ENCODE results near the gene DOK7.
A peak's percentile ranks its signal among the peaks of the same experiment; 100 is the strongest.

Gene DOK7

DNA sequence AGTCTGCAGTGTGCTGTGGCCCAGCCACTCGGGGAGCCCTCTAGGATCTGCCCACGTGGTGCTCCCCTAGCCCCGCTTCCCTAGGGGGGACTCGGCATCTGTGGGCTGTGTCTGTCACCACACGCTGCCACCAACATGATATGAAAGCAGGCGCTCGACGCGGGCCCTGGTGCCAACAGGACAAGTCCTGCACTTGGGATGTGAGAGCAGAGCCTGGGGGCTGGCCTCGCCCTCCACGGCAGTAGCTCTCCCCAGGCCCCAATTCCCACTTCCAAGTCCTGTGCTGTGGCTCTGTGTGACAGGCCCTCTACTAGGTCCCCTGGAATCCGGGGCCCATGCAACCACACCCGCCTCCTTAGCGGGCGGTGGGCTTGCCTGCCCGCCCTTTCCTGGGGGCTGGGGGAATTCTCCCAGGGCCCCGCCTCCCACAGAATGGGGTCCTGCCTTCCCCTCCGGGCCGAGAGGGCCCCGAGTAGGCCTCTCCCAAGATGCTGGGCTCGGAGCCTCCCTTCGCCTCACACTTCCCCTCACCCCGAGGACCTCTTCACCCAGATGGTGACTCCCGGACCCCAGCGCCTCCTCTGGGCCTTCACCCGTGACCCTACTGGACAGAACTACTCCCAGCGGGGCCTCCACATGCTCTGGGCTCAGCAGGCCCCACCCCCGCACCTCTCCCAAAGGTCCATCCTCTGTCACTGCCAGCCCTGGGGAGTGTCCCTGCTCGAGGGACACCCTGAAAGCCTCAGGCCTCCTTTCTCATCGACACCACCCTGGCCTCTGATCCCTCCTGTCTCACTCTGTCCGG lies 57.9 kb downstream of the DOK7 start:
- DNase-seq (ENCODE audit: low read depth in 3 of 3): no peak

DNA sequence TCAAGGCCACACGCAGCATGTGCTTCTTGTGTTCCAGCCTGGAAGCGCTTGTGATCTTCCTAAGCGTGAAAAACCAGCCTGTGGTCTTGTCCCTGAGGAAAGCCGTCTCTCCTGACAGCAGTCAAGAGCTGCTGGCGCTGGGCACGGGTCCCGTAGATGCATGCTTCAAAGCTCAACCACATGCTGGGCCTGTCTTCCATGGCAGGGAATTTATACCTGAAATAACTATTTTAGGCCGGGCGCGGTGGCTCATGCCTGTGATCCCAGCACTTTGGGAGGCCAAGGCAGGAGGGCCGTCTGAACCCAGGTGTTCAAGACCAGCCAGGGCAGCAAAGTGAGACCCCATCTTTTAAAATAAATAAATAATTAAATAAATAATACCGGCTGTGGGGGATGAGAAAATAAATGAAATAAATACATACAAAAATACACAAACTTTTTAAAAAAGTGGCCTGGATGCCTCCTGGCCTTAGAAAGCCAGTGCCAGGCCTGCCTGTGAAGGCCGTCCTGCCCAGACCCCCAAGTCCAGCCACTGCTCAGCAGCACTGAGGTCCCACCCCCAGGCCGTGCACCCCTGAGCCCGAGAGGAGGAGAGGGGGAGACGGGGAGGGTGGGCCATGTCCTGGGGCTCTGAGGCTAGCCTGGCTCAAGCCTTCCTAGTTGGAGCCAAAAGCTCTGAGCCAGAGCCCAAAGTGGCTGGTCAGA lies 58.7 kb downstream of the DOK7 start:
- no peak for DNase-seq (ENCODE audit: low read depth in 3 of 3)

DNA sequence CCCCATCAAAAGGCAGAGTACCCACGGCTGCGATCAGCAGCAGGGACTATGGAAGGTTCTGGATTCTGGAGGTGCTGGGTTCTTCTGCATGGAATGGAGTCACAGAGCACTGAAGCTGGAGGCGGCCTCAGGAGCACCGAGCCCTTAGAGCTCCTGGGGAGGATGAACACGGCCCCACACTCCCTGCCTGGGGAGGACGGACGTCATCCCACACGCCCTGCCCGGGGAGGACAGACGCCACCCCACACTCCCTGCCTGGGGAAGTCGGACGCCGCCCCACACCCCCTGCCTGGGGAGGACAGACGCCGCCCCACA lies 59.2 kb downstream of the DOK7 start:
- no peak for DNase-seq (ENCODE audit: low read depth in 3 of 3)

DNA sequence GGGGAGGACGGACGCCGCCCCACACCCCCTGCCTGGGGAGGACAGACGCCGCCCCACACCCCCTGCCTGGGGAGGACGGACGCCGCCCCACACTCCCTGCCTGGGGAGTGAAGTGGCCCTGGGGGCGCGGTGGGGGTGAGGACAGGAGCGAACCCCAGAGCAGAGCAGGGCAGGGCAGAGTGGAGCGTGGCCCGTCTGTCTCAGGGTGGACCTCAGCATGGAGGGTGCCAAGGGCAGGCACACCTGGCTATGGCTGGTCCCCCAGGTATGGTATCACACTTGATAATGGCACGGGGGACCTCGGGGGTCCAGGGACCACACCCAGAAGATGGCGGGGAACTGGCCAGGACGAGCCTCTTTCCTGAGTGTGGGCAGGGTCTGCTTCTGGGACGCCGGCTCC lies 59.5 kb downstream of the DOK7 start:
- DNase-seq (ENCODE audit: low read depth in 3 of 3): no peak

DNA sequence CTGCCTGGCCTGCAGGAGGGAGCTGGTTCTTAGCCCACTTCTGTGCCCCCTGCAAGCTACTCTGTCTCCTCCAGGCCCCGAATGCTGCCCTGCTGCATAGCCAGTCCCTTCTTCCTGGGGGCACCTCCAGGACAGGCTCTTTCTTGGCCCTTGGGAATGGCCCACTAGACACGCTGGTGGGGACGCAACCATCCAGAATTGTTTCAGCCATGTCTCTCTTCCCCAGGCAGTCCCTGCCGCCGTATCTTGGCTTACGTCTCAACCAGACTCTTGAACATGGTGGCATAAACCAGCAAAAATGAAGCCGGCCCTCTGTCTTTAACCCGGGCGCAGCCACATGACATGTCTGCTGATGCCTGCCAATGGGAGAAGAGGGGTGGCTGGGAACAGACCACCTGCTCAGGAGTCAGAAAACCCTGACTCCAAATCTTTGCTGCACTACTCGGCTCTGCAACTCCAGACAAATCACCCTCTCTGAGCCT lies 60.1 kb downstream of the DOK7 start:
- no peak for DNase-seq (ENCODE audit: low read depth in 3 of 3)

DNA sequence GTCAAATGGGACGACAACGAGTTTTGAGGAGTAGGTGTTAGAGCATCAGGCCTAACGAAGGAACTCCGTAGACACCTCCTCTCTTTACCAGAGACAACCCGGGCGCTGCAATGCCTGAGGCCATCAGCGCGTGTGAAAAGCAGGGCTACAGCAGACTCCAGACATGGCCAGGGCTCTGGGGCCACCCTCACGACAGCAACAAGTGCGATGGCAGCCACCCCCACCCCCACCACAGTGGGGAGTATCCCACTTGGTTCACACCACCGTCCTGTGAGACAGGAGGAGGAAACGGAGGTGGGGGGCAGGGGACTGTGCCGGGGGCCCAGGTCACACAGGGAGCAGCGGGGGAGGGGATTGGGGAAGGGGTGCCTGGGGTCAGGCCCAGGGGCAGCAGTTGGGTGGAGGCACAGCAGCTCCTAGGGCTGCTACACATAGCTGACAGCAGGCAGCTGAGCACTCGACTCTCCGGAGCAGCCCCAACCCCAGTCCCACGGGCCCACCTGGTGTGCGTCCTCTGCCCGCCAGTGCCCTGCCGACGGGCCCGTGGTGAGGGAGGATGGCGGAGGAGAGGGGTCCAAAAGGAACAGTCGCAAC lies 60.6 kb downstream of the DOK7 start:
- no peak for DNase-seq (ENCODE audit: low read depth in 3 of 3)

DNA sequence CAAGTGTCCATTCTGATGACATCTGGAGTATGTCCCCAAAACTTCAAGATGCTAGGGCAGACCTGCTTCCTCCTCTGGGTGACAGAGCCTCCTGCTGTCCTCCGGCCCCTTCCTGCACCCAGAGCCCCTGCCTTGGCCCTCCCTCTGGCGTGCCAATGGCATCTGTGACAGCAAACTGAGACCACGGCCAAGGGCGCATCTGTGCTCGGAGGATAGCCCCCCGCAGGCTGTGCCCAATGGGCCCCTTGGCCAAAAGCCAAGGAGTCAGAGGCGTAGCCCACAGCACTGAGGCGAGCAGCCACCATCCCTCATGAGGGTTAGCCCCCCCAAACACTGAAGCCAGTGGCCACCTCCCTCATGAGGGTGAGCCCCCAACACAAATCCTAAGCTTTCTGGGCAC lies 61.2 kb downstream of the DOK7 start:
- DNase-seq (ENCODE audit: low read depth in 3 of 3): no peak

DNA sequence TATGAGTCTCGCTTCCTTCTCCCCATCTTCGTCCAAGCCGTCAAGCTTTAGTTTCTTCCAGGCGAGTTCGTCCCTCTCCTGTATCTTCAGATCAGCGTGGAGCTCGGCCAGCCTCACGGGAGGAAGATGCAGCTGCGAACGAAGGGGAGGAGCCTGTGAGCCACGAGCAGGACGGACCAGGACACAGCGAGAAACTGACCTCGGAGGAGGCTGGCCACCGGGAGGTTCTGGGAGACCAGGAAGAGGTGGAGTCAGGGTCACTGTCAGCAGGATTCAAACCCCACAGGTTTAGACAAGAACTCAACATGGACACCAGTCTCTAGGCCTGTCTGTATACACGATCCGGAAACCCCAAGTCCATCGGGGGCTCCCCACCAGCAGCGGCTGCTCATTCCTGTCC lies 61.8 kb downstream of the DOK7 start:
- no peak for DNase-seq (ENCODE audit: low read depth in 3 of 3)

DNA sequence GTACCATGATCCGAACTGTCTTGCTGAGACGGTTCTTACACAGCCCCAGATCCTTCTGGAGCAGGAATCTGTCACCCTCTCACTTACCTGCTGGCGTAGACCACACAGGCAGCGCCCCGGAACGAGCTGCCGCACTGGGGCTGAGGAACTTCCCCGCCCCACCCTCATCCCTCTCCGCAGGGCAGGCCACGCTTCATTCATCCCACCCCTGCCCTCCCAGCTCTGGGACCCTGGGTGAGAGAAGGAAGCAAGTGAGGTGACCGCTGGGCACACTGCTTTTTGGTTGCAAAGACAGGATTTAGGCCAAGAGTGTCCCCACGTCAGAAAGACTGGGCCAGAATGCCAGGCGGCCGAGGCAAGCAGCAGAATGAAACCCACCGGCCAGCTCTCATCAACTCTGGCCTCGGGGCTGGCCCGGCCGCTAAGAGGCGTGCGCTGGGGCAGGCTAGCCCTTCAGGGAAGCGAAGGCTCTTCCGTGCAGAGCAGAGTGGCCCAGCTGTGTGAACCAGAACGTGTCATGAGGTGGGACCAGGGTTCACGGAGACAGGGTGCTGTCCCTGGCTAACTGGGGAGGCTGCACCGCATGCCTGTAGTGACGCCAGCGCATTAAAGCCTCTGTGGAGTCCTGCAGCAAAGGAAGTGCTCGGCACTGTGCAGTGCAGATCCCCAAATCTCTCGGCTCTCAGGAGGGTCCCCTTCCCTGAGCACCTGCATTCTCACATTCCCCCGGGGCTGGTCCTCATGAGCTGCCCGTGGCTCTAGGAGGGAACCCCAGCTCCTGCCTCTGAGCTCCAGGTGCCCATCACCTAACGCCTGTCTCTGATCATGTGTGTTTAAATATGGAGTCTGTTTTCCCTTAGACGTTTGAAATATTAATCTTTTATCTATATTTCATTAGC lies 62.7 kb downstream of the DOK7 start:
- no peak for DNase-seq (ENCODE audit: low read depth in 3 of 3)

DNA sequence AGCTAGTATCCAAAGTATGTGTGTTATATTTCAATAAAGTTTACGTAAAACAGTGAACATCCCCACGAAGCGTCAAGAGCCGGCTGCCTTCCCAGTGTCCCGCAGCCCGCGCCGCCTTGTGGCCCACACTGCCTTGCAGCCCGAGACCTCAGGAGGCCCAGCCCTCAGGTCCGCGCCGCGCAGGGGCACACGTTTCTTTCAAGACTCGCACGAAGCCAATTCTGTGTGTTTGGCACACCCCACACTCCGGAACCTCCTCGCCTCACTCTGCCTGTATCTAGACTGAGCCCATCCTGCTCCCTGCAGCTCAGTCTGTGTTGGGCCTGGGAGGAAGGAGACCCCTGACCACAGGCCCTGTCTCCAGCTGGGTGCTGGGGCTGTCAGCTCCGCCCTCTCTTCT lies 63.4 kb downstream of the DOK7 start:
- no peak for DNase-seq (ENCODE audit: low read depth in 3 of 3)

DNA sequence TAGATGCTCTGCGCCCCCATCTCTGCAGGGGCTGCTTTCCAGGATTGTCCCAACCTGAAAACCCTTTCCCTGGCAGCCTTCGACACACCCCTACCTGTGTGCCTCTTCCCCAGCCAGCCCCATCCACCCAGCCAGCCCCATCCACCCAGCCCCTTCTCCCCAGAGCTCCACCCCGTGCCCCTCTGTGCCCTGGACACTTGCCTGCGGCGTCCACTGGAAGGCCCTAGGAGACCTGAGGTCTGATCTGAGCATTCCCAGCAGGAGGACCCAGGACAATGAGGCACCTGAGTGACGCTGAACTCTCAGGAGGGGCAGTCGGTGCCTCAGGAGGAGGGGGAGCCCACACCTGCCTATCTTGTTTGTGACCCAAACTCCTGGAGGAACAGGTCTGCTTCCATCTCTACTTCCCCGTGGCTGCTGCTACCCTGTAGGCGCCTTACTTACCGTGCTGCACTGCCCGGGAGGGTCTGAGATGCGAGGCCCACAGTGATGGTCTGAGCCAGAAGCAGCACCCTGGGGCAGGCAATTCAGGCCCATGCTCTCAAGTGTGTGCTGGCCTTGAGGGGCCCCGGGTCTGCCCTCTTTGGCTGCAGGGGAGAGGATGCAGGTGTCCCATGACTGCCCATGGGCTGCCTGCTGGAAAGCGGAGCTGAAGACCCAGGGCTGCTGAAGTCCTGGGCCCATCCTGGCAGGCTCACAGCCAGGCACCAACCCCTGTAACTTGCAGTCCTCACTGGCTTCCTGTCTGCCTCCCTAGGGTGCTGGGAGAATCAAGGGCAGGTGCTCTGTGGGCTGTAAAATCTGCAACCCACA lies 64.2 kb downstream of the DOK7 start:
- DNase-seq (ENCODE audit: low read depth in 3 of 3): no peak

DNA sequence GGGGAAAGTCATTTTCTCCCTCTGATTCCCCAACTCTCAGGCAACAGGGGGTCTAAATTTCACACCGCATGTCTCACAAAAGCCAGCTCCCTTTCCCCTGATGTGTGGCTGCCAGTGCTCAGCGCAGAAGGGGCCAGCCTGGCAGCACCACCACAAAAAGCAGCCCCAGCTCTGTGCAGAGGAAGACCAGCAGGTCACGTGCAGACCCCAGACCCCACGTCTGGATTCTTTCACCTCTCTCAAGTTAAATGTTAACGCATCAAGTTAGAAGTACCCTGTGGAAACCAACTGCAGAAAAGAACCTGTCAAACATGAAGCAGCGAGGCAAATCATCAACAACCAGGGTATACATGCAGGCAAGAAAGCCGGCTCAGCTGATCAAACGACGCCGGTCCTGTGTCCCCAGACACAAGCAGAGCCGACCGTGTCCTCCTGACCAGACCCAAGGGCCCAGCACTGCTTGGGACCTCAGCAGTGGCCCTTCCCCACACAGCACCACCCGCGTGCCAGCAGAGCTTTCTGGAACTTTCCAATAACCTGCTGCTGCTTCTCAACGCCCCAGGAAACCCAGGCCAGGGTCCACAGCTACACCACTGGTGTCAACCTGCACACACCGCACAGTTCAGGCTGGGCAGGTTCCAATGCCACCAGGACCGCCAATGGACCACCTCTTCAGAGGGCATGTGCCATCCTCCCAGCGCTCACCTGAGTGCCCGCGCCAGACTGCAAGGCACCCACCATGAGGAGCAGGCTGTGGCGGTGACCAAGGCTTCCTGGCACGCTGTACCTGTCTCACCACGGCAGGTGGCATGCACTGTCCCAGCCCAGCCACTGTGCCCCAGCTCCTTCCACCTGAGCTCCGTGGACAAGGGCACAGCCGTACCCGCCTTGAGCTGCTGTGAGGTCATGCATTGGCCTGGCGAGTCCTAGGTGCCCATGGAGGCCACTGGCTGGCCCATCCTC lies 65.1 kb downstream of the DOK7 start:
- no peak for DNase-seq (ENCODE audit: low read depth in 3 of 3)

DNA sequence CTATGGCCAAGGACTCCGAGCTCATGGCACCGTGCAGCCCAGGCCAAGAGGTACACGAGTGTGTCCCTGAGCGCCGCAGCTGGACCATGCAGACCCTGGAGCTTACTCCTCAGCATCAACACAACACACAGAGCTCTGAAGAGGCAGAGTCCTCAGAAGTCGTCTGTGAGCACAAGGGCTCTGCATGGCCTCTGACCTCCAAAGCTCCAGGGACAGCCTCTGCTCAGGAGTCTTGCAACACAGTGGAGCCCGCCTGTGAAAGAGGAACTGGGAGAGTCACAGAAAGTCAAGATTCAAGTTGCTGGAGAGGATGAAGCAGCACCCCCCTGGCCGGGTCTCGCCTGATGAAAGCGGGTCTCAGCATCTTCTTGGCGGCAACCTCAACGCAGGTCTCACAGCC lies 66.3 kb downstream of the DOK7 start:
- DNase-seq (ENCODE audit: low read depth in 3 of 3): no peak

DNA sequence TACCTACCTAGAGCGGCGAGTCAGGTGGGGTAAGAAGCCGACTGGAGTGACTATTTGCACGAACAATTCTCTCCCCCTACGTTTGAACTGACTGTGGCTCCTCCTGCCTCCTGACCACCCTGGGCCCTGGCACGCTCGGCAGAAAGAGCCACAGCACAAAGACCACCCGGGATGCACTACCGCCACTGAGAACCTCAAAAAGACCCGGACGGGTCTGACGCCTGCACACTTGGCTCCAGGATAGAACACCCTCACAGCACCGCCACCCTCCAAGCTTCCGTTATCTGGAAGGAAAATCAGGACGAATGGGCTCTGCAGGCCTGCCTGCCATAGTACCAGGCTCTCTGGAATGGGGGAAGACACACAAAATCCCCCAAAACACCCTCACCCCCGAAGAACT lies 66.9 kb downstream of the DOK7 start:
- DNase-seq (ENCODE audit: low read depth in 3 of 3): no peak

DNA sequence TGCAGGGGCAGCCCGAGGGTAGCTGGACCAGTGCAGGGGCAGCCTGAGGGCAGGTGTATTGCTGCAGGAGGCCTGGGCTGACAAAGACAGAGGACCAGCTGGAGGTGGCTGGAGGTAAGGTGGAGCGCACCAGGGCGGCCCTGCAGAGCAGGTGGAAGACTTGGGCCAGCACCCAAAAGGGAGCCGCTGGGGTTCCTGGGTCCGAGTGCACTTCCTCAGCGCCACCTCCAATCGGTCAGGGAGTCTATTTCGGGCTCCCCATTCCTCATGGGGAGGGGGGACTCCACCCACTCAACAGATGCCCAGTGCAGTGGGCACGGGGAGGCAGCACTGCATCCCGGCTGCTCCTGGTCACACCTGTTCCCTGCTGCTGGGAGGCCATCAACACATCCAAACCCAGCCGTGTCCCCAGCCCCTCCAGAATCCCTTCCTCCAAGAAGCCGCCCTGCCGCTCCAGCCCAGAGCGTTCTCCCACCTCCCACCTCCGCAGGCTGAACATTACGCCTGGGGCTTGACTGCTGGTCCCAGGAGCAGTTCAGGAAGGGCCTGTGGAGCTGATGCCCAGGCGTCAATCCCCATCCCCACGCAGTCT lies 67.7 kb downstream of the DOK7 start:
- DNase-seq (ENCODE audit: low read depth in 3 of 3): no peak

DNA sequence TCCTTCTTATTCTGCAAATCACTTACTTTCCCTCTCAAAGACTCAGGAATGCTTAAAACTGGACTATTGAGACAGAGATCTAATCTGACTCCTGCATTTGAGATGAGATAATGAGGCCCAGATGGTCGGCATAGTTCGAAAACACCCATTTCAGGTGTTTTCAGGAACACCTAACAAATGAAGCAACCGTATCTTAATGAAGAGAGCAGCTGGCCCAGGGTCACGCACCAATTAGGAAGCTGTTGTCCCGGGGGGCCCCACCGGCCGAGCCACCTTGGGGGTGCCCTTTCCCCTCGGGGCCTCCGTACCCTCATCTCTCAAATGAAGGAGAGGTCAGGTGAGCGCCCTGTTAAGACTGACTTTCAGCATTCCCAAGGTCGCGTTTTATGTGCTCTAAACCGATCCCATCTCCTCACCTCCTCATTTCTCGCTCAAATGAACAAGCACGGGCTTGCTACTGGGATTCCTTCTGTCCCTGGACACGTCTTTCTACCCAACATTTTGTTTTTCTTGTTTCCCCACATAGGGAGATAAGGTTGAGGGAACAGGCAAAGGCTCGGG lies 68.3 kb downstream of the DOK7 start:
- DNase-seq (ENCODE audit: low read depth in 3 of 3): no peak

DNA sequence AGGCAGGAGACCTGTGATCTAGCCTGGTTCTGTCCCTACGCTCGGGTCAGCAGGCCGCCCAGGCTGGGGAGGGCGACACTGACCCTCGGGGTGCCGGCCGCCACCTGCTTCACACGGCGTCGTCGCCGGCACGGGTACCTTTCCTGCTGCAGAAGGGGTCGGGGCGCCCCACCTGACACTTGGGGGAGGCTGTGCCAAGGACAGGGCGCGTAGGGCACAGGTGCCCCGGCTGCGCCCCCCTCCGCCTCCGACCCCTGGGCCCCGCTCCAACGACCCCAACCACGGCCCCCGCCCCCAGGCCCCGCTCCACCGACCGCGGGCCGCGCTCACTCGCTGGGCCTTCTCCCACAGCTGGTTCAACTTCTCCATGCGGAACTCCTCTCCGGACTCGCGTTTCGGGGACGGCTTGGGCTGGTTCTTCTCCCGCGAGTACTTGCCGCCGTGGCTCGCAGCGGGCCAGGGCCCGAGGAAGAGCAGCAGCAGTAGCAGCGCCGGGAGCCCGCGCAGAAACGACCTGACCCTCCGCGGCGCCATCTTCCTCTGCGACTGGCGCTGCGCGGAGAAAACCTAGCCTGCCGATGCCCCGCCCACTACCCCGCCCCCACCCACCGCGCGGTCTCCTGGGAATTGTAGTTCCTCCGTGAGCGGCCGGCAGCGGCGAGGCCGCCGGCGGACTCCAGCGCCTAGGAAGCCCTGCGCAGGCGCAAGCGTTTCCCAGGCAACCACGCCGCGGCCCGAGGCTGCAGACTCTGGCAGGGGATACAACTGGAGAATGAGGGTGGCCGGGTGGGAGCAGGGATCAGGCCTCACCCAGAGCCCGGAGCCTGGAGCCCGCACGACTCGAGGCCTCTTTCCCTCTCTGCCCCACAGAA lies 69.0 kb downstream of the DOK7 start, which contains the start of gene LRPAP1:
TSS of gene LRPAP1 (minus strand) at position 544 of the 872 bp plus-strand sequence. CDS start at position 534, 10 bp downstream.
- peak; percentile 73 to 86 (median 81) for DNase-seq (ENCODE audit: low read depth in 3 of 3)

DNA sequence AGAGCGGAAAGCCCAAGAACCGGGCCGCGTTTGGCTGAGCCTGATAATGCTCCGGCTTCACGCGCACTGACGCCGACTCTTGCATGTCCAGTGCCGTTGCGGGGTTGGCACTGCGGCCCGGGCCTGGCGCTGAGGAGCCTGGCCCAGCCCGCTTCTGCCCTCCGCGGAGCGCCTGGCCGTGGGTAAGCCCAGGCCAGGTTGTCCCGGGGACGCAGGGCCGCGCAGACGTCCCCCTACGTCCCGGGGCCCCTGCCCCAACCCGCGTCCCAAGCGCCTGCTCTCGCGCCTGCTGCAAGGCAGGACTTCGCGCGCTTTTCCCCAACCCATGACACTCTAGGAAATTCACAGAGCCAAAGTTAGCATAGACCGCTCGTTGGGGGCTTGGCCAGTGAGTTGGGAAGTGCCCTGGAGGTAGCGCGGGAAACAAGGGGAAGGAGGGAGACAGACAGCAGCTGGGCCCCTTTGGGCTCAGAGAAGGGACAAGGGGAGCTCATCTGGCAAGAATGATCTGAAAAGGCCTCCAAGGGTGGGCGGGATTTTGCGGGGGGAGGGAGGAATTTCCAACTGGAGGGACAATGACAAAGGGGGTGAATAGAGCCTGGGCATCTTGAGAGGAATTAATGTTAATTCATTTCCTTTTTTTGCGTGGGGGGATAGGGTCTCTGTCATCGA lies 69.8 kb downstream of the DOK7 start:
- DNase-seq (ENCODE audit: low read depth in 3 of 3): no peak

All from stimulated activated CD4-positive, alpha-beta T cell treated with anti-CD3 and anti-CD28 coated beads, TNF-alpha, amount 100 ng/mL, for 24 hours (primary cell).